Measurements from ENCODE around the gene KCNQ1OT1. TPM values are rescaled to one million over a fixed set of nuclear protein-coding genes. Genes with fewer than 3 reads are reported as not detected.

The KCNQ1OT1 gene
- total and polyA plus RNA-seq, 4 donors: 0.05 to 4.9 (median 0.61) TPM

DNA sequence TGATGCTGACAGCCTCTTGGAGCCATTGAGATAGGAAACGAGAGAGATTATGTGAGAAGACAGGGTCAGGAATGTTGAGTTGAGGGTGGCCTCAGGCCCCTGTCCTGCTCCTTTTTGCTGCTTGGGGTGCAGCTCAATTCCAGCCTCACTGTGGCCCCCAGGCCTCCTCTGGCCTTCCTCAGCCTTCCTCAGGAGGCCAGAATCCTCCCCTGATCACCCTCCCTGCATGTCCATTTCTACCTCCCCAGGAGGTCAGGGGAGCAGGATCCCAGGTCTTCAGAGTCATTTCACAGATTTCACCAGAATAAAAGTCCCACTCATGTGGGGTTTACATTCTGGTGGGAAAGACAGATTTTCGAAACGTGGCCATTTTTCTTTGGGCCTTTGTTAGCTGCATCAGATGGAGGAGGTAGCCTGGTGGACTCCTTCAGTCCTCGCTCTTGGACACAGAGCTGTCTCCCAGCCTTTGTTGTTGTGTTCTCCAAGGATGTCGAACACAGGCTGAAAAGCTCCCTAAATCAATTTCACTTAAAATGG lies 2.2 kb upstream of the KCNQ1OT1 start:
- peaks cover 0 to 3% (median 0%) of the 10 kb centered on the region in 4 donors for H3K9me3 ChIP-seq (ENCODE audit: control insufficient read depth in 4 of 4, low read length in 3 of 4)
- no peak for DNase-seq (ENCODE audit: low spot score)
- no peak overlapping the region for H3K9ac ChIP-seq (ENCODE audit: low read depth in 1 of 2, low read length in 2 of 2)
- no peak overlapping the region for H3K4me3 ChIP-seq (ENCODE audit: low read depth in 1 of 3, low read length in 3 of 3)
- WGBS: 95% methylated on average over 5 of the region's 5 CpGs
- H3K27me3 ChIP-seq (ENCODE audit: control insufficient read depth in 4 of 4, insufficient read depth in 4 of 4, low read length in 3 of 4): no peaks in the 10 kb centered on the region
- no peak for TF ChIP-seq RXRA (IDR thresholded peaks at IDR 0.05)
- TF ChIP-seq JUND (IDR thresholded peaks at IDR 0.05): no peak
- TF ChIP-seq, protein P1, sequence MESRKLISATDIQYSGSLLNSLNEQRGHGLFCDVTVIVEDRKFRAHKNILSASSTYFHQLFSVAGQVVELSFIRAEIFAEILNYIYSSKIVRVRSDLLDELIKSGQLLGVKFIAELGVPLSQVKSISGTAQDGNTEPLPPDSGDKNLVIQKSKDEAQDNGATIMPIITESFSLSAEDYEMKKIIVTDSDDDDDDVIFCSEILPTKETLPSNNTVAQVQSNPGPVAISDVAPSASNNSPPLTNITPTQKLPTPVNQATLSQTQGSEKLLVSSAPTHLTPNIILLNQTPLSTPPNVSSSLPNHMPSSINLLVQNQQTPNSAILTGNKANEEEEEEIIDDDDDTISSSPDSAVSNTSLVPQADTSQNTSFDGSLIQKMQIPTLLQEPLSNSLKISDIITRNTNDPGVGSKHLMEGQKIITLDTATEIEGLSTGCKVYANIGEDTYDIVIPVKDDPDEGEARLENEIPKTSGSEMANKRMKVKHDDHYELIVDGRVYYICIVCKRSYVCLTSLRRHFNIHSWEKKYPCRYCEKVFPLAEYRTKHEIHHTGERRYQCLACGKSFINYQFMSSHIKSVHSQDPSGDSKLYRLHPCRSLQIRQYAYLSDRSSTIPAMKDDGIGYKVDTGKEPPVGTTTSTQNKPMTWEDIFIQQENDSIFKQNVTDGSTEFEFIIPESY (IDR thresholded peaks at IDR 0.05): no peak
- no peak for TF ChIP-seq HNF4A (conservative IDR thresholded peaks at IDR 0.05)
- no peak overlapping the region for H3K27ac ChIP-seq (ENCODE audit: low read depth in 1 of 2, low read length in 2 of 2)
- H3K4me1 ChIP-seq (ENCODE audit: control insufficient read depth in 4 of 4, insufficient read depth in 4 of 4, low read length in 3 of 4): peaks cover 0 to 19% (median 8%) of the 10 kb centered on the region in 4 donors
- H3K36me3 ChIP-seq (ENCODE audit: control insufficient read depth in 4 of 4, insufficient read depth in 3 of 4, low read depth in 1 of 4, low read length in 3 of 4): no peaks in the 10 kb centered on the region

DNA sequence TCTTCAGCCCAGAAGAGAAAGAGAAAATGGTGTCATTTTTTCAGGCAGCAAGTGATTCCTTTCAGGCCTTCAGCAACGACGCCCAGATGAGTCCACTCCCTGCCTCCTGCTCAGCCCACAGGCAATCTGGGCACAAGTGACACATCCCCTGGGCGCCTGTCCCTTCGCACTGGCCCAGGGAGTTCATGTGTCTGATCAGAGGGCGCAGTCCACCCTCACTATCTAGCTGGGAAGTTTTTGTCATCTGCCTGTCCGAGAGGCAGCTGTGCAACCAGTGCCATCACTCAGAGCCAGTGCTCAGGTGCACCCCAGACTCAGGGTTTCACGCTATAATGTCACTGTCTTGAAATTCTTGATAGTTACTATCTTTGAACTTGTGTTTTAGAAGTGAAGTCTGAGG lies 1.4 kb upstream of the KCNQ1OT1 start:
- no peak for DNase-seq (ENCODE audit: low spot score)
- peak overlapping the region; percentile 91 for H3K27ac ChIP-seq (ENCODE audit: low read depth in 1 of 2, low read length in 2 of 2)
- H3K27me3 ChIP-seq (ENCODE audit: control insufficient read depth in 4 of 4, insufficient read depth in 4 of 4, low read length in 3 of 4): no peaks in the 10 kb centered on the region
- H3K9me3 ChIP-seq (ENCODE audit: control insufficient read depth in 4 of 4, low read length in 3 of 4): peaks cover 0 to 2% (median 0%) of the 10 kb centered on the region in 4 donors
- H3K4me1 ChIP-seq (ENCODE audit: control insufficient read depth in 4 of 4, insufficient read depth in 4 of 4, low read length in 3 of 4): peaks cover 0 to 20% (median 8%) of the 10 kb centered on the region in 4 donors
- WGBS: 64% methylated on average over 7 of the region's 7 CpGs
- no peaks in the 10 kb centered on the region for H3K36me3 ChIP-seq (ENCODE audit: control insufficient read depth in 4 of 4, insufficient read depth in 3 of 4, low read depth in 1 of 4, low read length in 3 of 4)
- no peak overlapping the region for H3K9ac ChIP-seq (ENCODE audit: low read depth in 1 of 2, low read length in 2 of 2)
- peak; percentile 67 to 84 for TF ChIP-seq HNF4A (conservative IDR thresholded peaks at IDR 0.05)
- TF ChIP-seq RAD21 (IDR thresholded peaks at IDR 0.05): no peak
- TF ChIP-seq, protein P2, sequence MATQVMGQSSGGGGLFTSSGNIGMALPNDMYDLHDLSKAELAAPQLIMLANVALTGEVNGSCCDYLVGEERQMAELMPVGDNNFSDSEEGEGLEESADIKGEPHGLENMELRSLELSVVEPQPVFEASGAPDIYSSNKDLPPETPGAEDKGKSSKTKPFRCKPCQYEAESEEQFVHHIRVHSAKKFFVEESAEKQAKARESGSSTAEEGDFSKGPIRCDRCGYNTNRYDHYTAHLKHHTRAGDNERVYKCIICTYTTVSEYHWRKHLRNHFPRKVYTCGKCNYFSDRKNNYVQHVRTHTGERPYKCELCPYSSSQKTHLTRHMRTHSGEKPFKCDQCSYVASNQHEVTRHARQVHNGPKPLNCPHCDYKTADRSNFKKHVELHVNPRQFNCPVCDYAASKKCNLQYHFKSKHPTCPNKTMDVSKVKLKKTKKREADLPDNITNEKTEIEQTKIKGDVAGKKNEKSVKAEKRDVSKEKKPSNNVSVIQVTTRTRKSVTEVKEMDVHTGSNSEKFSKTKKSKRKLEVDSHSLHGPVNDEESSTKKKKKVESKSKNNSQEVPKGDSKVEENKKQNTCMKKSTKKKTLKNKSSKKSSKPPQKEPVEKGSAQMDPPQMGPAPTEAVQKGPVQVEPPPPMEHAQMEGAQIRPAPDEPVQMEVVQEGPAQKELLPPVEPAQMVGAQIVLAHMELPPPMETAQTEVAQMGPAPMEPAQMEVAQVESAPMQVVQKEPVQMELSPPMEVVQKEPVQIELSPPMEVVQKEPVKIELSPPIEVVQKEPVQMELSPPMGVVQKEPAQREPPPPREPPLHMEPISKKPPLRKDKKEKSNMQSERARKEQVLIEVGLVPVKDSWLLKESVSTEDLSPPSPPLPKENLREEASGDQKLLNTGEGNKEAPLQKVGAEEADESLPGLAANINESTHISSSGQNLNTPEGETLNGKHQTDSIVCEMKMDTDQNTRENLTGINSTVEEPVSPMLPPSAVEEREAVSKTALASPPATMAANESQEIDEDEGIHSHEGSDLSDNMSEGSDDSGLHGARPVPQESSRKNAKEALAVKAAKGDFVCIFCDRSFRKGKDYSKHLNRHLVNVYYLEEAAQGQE (IDR thresholded peaks at IDR 0.05): peak; percentile 51
- no peak overlapping the region for H3K4me3 ChIP-seq (ENCODE audit: low read depth in 1 of 3, low read length in 3 of 3)

DNA sequence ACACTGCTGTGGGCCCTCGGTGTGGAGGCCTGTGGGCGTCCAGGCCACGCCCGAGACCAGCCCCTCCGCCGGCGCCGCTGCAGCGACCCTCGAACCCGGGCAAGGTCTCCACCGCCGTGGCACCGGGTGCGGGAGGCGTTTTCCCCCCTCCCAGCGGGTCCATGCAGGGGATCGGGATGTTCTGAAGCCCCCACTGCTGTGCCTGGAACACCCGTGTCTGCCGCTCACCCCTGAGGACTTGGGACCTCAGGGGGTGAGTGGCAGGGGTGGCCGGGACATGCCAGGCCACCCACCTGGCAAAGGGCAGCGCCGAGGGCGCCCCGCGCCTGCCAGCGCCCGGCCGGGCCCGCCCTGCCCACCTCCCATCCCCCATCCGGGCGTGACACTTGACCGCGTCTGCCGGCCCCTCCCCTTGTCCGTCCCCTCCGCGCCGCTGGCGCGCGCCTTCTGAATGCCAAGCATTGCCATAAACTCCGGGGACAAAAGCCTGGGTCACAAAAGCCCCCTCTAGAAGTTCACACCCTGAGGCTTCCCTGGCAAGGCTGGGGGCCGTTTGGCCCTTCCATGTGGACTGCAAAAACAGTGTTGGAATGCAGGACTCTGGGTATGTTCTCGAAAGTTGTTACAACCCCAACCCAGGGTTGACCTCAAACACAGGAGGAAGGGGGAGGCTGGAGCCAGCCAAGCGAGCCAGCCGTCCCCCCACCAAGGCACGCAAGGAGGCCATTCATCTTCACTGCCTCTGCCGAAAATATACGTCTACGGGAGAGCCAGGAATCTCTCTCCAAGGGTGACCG lies 819 bp upstream of the KCNQ1OT1 start:
- Histone ChIP-seq H3K27me3 (ENCODE audit: control insufficient read depth in 4 of 4, insufficient read depth in 4 of 4, low read length in 3 of 4) (no peaks in the 10 kb centered on the region), H3K36me3 (ENCODE audit: control insufficient read depth in 4 of 4, insufficient read depth in 3 of 4, low read depth in 1 of 4, low read length in 3 of 4) (no peaks in the 10 kb centered on the region), H3K27ac (ENCODE audit: low read depth in 1 of 2, low read length in 2 of 2) (peak overlapping the region; percentile 91), H3K4me3 (ENCODE audit: low read depth in 1 of 3, low read length in 3 of 3) (peak overlapping the region; percentile 53 to 62 (median 57)), H3K9ac (ENCODE audit: low read depth in 1 of 2, low read length in 2 of 2) (peak overlapping the region in 1 of 2 donors; percentile 17), H3K4me1 (ENCODE audit: control insufficient read depth in 4 of 4, insufficient read depth in 4 of 4, low read length in 3 of 4) (peaks cover 0 to 22% (median 8%) of the 10 kb centered on the region in 4 donors), H3K9me3 (ENCODE audit: control insufficient read depth in 4 of 4, low read length in 3 of 4) (no peaks in the 10 kb centered on the region)
- peak; percentile 72 for DNase-seq (ENCODE audit: low spot score)
- WGBS: 48% methylated on average over 52 of the region's 52 CpGs
- TF ChIP-seq TAF1 (conservative IDR thresholded peaks at IDR 0.05) (no peak), GABPA (IDR thresholded peaks at IDR 0.05 in 1 of 2, conservative IDR thresholded peaks at IDR 0.05 in 1 of 2) (no peak), FOXA1 (IDR thresholded peaks at IDR 0.05) (no peak), NR2F2 (IDR thresholded peaks at IDR 0.05) (no peak), JUND (IDR thresholded peaks at IDR 0.05) (no peak), YY1 (IDR thresholded peaks at IDR 0.05) (no peak), SP1 (IDR thresholded peaks at IDR 0.05) (no peak), RXRA (IDR thresholded peaks at IDR 0.05) (no peak), FOXA2 (IDR thresholded peaks at IDR 0.05) (no peak), EGR1 (IDR thresholded peaks at IDR 0.05; ENCODE audit: low read depth in 2 of 2) (no peak)
- TF ChIP-seq, protein P3, sequence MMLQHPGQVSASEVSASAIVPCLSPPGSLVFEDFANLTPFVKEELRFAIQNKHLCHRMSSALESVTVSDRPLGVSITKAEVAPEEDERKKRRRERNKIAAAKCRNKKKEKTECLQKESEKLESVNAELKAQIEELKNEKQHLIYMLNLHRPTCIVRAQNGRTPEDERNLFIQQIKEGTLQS (IDR thresholded peaks at IDR 0.05): no peak
- TF ChIP-seq, protein P1 (IDR thresholded peaks at IDR 0.05): no peak
- TF ChIP-seq, protein P4, sequence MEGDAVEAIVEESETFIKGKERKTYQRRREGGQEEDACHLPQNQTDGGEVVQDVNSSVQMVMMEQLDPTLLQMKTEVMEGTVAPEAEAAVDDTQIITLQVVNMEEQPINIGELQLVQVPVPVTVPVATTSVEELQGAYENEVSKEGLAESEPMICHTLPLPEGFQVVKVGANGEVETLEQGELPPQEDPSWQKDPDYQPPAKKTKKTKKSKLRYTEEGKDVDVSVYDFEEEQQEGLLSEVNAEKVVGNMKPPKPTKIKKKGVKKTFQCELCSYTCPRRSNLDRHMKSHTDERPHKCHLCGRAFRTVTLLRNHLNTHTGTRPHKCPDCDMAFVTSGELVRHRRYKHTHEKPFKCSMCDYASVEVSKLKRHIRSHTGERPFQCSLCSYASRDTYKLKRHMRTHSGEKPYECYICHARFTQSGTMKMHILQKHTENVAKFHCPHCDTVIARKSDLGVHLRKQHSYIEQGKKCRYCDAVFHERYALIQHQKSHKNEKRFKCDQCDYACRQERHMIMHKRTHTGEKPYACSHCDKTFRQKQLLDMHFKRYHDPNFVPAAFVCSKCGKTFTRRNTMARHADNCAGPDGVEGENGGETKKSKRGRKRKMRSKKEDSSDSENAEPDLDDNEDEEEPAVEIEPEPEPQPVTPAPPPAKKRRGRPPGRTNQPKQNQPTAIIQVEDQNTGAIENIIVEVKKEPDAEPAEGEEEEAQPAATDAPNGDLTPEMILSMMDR (IDR thresholded peaks at IDR 0.05; ENCODE audit: low read depth, low read length, missing input control): no peak
